Muscle layer of duodenum (tissue), 2 donors: Measurements from ENCODE around the gene ZSCAN4.

Source experiments
- H3K27ac ChIP-seq: one replicate; pipeline ENCODE4 v1.7.0; 2013; ENCODE audit warnings: mild to moderate bottlenecking, low read length
- H3K27me3 ChIP-seq: one replicate; pipeline ENCODE4 v1.7.0; 2013; ENCODE audit warnings: low read depth, mild to moderate bottlenecking, control low read depth, low read length
- H3K36me3 ChIP-seq, 2 donors: one replicate each; pipeline ENCODE4 v1.7.0; 2013; ENCODE audit warnings: low read length in 2 of 2, control low read depth in 1 of 2, mild to moderate bottlenecking in 1 of 2; ENCODE audit not compliant: insufficient read depth in 2 of 2, control insufficient read depth in 1 of 2
- H3K4me1 ChIP-seq, 2 donors: one replicate each; pipeline ENCODE4 v1.7.0; 2013; ENCODE audit warnings: low read length in 2 of 2, mild to moderate bottlenecking in 2 of 2, control low read depth in 1 of 2, moderate library complexity in 1 of 2; ENCODE audit not compliant: insufficient read depth in 2 of 2, control insufficient read depth in 1 of 2
- H3K4me3 ChIP-seq, 2 donors: one replicate each; pipeline ENCODE4 v1.7.0; 2013; ENCODE audit warnings: low read length in 2 of 2, low read depth in 1 of 2, mild to moderate bottlenecking in 1 of 2
- H3K9me3 ChIP-seq, 2 donors: one replicate each; pipeline ENCODE4 v1.7.0; 2013; ENCODE audit warnings: low read length in 2 of 2, control low read depth in 1 of 2, mild to moderate bottlenecking in 1 of 2; ENCODE audit not compliant: control insufficient read depth in 1 of 2
- donor health status: healthy.

The ZSCAN4 gene

DNA sequence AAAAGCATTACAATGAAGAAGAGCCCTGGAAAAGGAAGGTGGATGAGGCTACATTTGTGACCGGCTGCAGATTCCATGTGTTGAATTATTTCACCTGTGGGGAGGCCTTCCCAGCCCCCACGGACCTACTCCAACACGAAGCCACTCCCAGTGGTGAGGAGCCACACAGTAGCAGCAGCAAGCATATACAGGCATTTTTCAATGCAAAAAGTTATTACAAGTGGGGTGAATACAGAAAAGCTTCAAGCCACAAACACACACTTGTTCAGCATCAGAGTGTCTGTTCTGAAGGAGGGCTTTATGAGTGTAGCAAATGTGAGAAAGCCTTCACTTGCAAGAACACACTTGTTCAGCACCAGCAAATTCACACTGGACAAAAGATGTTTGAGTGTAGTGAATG is 18.0 kb downstream of the ZSCAN4 start:
- peaks cover 73 to 75% of the 10 kb centered on the region in 2 donors for H3K9me3 ChIP-seq

GRCh38 chr19:57687363-57688010 is 18.8 kb downstream of the ZSCAN4 start:
- no peaks in the 10 kb centered on the region for H3K27me3 ChIP-seq
- no peak overlapping the region for H3K27ac ChIP-seq
- H3K4me3 ChIP-seq, result peak overlapping the region; percentile 92 to 100
- peaks cover 0 to 11% of the 10 kb centered on the region in 2 donors for H3K4me1 ChIP-seq
- peaks cover 73 to 75% of the 10 kb centered on the region in 2 donors for H3K9me3 ChIP-seq
- H3K36me3 ChIP-seq, result peaks cover 37 to 64% of the 10 kb centered on the region in 2 donors

More for the DNA sequence above, 18.0 kb downstream of the ZSCAN4 start:
- no peaks in the 10 kb centered on the region for H3K27me3 ChIP-seq
- no peak overlapping the region for H3K27ac ChIP-seq
- H3K4me3 ChIP-seq, result peak overlapping the region; percentile 92 to 100
- peaks cover 0 to 17% of the 10 kb centered on the region in 2 donors for H3K4me1 ChIP-seq
- H3K36me3 ChIP-seq, result peaks cover 37 to 64% of the 10 kb centered on the region in 2 donors

DNA sequence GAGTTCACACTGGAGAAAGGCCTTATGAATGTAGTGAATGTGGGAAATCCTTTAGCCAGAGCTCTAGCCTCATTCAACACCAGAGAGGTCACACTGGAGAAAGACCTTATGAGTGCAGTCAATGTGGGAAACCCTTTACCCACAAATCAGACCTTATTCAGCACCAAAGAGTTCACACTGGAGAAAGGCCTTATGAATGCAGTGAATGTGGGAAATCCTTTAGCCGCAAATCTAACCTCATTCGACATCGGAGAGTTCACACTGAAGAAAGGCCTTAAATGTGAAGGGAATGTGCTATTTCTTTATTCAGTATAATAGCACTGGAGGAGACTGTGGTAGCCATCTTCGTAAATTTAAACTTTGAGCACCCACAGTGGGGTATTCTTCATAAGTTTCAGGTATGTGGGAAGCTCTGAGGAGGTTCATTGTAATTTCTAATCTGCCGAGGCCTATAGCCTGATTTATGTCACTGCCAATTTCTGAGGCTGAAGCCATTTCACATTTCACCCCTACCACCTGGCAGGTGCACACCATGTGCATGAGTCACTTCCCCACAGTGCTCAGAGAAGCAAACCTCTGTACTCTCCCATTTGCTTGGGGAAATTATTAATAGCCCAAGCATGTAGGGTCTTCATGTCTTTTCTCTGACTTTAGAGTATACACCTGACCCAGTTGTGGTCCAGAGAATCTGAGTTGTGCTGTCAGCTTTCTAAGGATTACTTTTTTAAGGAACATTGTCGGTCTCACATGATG is 19.5 kb downstream of the ZSCAN4 start:
- Histone ChIP-seq H3K9me3 (peaks cover 77 to 80% of the 10 kb centered on the region in 2 donors), H3K27ac (no peak overlapping the region), H3K4me1 (peaks cover 0 to 4% of the 10 kb centered on the region in 2 donors), H3K4me3 (peak overlapping the region; percentile 92 to 100), H3K27me3 (no peaks in the 10 kb centered on the region), H3K36me3 (peaks cover 37 to 64% of the 10 kb centered on the region in 2 donors)

DNA sequence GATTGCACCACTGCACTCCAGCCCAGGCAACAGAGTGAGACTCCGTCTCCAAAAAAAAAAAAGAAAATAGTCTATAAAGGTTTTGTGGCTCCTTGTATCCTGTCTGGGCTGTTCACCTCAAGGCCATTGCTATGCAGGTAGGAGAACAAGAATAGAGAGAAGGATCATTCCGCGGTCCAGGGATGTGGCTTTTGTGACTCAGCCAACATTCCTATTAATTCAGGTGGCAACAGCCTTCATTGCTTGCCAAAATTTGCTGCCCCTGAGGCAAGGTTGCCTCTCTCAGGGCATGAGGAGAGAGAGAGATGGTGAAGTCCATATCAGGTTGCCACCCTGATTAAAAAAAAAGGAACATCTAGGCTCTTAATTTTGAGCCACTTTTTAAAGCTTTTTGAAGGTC is 21.0 kb downstream of the ZSCAN4 start:
- Histone ChIP-seq H3K27me3 (no peaks in the 10 kb centered on the region), H3K4me1 (no peaks in the 10 kb centered on the region), H3K36me3 (peaks cover 32 to 49% of the 10 kb centered on the region in 2 donors), H3K27ac (no peak overlapping the region), H3K4me3 (peak overlapping the region in 1 of 2 donors; percentile 100), H3K9me3 (peaks cover 73 to 79% of the 10 kb centered on the region in 2 donors)

- no peaks in the 10 kb centered on the region for H3K4me1 ChIP-seq
- no peak overlapping the region for H3K27ac ChIP-seq
- peak overlapping the region in 1 of 2 donors; percentile 37 for H3K4me3 ChIP-seq
- H3K9me3 ChIP-seq, result peaks cover 30 to 72% of the 10 kb centered on the region in 2 donors
- H3K36me3 ChIP-seq, result peaks cover 28 to 59% of the 10 kb centered on the region in 2 donors
- H3K27me3 ChIP-seq, result no peaks in the 10 kb centered on the region
These were observed 32.9 kb downstream of the ZSCAN4 start for GRCh38 chr19:57701625-57702024.

GRCh38 chr19:57706346-57706745 is 37.6 kb downstream of the ZSCAN4 start:
- peaks cover 19 to 40% of the 10 kb centered on the region in 2 donors for H3K36me3 ChIP-seq
- H3K4me1 ChIP-seq, result peaks cover 0 to 15% of the 10 kb centered on the region in 2 donors
- H3K27ac ChIP-seq, result no peak overlapping the region
- H3K4me3 ChIP-seq, result peak overlapping the region in 1 of 2 donors; percentile 63
- H3K27me3 ChIP-seq, result no peaks in the 10 kb centered on the region
- peaks cover 25 to 68% of the 10 kb centered on the region in 2 donors for H3K9me3 ChIP-seq

- Histone ChIP-seq H3K27me3 (no peaks in the 10 kb centered on the region), H3K4me3 (peak within 1 kb of the TSS; percentile 63 to 64), H3K27ac (peak within 1 kb of the TSS; percentile 29), H3K4me1 (peaks cover 0 to 15% of the 10 kb centered on the region in 2 donors), H3K36me3 (peaks cover 5 to 23% of the 10 kb centered on the region in 2 donors), H3K9me3 (peaks cover 9 to 51% of the 10 kb centered on the region in 2 donors)
These were observed 40.1 kb downstream of the ZSCAN4 start, which contains the start of gene ZNF154 for GRCh38 chr19:57708641-57709361. ZNF154 (minus strand) TSS chr19:57709204; CDS start chr19:57708971, 233 bp downstream.

GRCh38 chr19:57709616-57710015 is 40.9 kb downstream of the ZSCAN4 start:
- H3K27me3 ChIP-seq, result no peaks in the 10 kb centered on the region
- no peak overlapping the region for H3K27ac ChIP-seq
- H3K36me3 ChIP-seq, result peaks cover 3 to 20% of the 10 kb centered on the region in 2 donors
- peak overlapping the region in 1 of 2 donors; percentile 63 for H3K4me3 ChIP-seq
- H3K4me1 ChIP-seq, result peaks cover 0 to 15% of the 10 kb centered on the region in 2 donors
- H3K9me3 ChIP-seq, result peaks cover 9 to 48% of the 10 kb centered on the region in 2 donors

DNA sequence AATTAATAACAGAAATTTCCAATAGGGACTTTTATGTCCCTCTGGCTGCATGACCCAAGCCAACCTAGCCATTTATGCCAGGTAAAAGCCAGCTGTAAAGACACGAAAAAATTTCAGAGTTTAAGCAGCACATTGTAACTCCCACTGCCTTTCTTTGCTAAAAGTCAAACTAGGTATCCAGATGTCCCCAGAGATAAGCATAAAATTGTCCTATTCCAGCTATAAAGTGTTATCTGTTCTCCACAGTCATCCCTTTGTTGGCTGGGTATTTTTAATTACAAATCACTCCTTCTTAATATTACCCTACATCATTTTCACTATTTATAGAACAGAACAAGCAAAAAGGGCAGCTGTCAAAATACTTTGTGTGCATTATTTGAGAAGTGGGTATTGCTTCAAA is 43.5 kb downstream of the ZSCAN4 start:
- no peaks in the 10 kb centered on the region for H3K27me3 ChIP-seq
- peaks cover 0 to 11% of the 10 kb centered on the region in 2 donors for H3K4me1 ChIP-seq
- peaks cover 0 to 22% of the 10 kb centered on the region in 2 donors for H3K36me3 ChIP-seq
- peaks cover 12 to 38% of the 10 kb centered on the region in 2 donors for H3K9me3 ChIP-seq
- no peak overlapping the region for H3K4me3 ChIP-seq
- no peak overlapping the region for H3K27ac ChIP-seq

GRCh38 chr19:57719424-57719823 is 50.7 kb downstream of the ZSCAN4 start:
- peaks cover 22 to 61% of the 10 kb centered on the region in 2 donors for H3K36me3 ChIP-seq
- peak overlapping the region in 1 of 2 donors; percentile 54 for H3K4me3 ChIP-seq
- H3K4me1 ChIP-seq, result no peaks in the 10 kb centered on the region
- no peak overlapping the region for H3K27ac ChIP-seq
- no peaks in the 10 kb centered on the region for H3K27me3 ChIP-seq
- H3K9me3 ChIP-seq, result peaks cover 42 to 66% of the 10 kb centered on the region in 2 donors
